GM19438 (cell line): Measurements from ENCODE around the gene SRGAP1.
A peak's percentile ranks its signal among the peaks of the same experiment; 100 is the strongest.

ENCODE experiments used
- ATAC-seq: cut with Tn5 transposase; IDR thresholded peaks from one replicate; pipeline ENCODE4 v1.9.1; 2021; ENCODE audit warnings: low read depth; ENCODE audit not compliant: unreplicated experiment

The SRGAP1 gene

GRCh38 chr12:63844391-63845341 lies at the start of gene SRGAP1:
Gene SRGAP1, plus strand, starts transcription at chr12:63844700. Its CDS starts 117 bp downstream, at chr12:63844817.
- ATAC-seq = peak; percentile 24

- no peak for ATAC-seq
These were observed 49.3 kb upstream of the SRGAP1 start for GRCh38 chr12:63795032-63795687.

DNA sequence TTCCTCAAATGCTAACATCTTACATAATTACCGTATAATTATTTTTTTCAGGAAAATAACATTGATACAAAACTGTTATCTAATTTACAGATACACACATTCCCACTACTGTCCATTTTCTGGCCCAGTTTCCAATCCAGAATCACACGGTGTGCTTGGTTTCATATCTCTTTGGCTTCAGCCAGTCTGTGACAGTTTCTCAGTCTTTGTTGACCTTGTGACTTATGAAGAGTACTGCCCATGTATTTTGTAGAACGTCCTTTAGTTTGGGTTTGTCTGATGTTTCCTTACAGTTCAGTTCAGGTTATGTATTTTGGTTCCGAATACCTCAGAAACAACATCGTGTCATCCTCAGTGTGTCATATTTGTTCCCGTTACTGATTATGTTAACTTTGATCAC lies 48.6 kb upstream of the SRGAP1 start:
- ATAC-seq = no peak

GRCh38 chr12:63802012-63802608 lies 42.4 kb upstream of the SRGAP1 start:
- ATAC-seq = no peak

GRCh38 chr12:63804746-63805145 lies 39.8 kb upstream of the SRGAP1 start:
- no peak for ATAC-seq

GRCh38 chr12:63805704-63806672 lies 38.5 kb upstream of the SRGAP1 start:
- ATAC-seq = no peak

- ATAC-seq = no peak
These were observed 35.9 kb upstream of the SRGAP1 start for GRCh38 chr12:63808631-63809030.

GRCh38 chr12:63809566-63809965 lies 34.9 kb upstream of the SRGAP1 start:
- no peak for ATAC-seq

- ATAC-seq = no peak
These were observed 33.2 kb upstream of the SRGAP1 start for GRCh38 chr12:63811334-63811733.

DNA sequence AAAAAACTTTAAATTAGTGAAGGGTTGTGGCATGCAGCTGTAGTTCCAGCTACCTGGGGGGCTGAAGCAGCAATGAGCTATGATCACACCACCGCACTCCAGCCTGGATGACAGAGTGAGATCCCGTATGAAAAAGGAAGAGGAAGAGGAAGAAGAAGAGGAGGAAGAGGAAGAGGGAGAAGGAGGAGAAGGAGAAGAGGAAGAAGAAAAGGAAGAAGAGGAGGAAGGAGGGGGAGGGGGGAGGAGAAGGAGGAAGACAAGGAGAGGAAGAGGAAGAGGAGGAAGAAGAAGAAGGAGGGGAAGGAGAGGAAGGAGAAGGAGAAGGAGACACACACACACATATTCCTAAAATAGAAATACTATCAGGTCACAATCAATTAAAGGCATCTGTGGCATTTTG lies 32.7 kb upstream of the SRGAP1 start:
- ATAC-seq = no peak

DNA sequence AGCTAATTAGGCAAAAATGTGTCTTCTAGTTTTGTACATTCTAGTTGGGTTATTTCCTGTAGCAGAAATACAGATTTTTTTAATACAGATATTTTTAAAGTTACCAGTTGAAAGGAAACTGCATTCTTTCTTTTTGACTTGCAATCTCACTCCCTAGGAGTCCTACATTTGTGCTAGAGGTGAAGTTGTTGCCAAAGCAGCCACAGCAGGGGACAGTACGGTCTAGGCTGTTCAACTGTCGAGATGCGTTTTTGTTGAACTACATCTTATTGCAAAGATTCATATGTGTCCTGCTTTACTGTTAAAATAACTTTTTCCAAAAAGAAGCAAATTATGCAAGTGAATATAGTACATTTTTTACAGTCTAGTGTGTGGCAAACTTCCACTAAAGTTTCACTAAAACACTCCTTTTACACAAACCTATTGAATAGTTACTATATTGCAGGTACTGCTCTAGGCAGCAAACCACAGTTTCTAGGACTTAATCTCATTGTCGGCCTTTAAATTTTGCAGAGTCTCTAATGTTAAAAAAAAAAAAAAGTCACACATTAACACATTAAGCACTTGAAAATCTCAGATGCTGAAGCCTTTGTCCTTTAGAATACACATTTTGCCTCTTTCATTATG lies 30.2 kb upstream of the SRGAP1 start:
- ATAC-seq = peak; percentile 49

DNA sequence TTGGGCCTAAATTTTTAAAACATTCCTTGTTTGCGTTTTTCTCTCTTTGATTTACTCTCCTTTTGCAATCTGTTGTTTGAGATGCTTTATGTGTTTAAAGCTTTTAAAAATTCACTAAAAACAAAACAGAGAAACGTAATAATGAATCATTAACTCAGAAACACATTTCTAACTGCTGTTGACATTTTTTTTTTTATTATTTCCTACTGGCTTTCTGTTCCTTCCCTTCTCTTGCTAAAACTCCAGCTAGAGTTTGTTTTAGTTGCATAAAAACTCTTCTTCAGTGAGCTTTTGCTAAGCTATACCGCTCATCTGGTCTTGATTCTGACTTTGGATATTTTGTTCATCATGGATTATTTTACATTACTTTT lies 29.0 kb upstream of the SRGAP1 start:
- no peak for ATAC-seq

- ATAC-seq = no peak
These were observed 28.5 kb upstream of the SRGAP1 start for GRCh38 chr12:63816031-63816430.

DNA sequence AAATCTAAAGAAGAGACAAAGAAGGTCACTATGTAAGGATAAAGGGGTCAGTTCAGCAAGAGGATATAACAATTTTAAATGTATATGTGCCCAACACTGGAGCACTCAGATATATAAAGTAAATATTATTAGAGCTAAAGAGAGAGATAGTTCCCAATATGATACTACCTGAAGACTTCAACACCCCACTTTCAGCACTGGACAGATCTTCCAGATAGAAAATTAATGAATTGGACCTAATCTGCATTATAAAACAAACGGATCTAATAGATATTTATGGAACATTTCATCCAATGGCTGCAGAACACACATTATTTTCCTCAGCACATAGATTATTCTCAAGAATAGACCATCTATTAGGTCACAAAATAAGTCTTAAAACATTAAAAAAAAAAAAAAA lies 24.1 kb upstream of the SRGAP1 start:
- ATAC-seq = no peak

DNA sequence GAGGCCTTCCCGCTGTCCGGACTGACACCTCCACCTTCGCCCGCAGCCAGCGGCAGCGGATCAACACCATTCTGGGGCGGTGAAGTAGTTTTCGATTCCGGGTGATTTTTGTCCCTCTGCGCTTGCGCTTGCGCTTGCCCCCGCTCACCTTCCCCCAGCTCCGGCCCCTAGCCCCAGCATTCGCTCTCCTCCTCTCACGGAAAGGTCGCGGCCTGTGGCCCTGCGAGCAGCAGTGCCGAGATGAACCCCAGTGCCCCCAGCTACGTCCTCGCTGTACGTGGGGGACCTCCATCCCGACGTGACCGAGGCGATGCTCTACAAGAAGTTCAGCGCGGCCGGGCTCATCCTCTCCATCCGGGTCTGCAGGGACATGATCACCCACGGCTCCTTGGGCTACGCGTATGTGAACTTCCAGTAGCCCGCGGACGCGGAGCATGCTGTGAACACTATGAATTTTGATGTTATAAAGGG lies 22.7 kb upstream of the SRGAP1 start:
- peak; percentile 55 for ATAC-seq

- ATAC-seq = no peak
These were observed 22.1 kb upstream of the SRGAP1 start for GRCh38 chr12:63822352-63822751.

GRCh38 chr12:63823040-63823439 lies 21.5 kb upstream of the SRGAP1 start:
- ATAC-seq = no peak

DNA sequence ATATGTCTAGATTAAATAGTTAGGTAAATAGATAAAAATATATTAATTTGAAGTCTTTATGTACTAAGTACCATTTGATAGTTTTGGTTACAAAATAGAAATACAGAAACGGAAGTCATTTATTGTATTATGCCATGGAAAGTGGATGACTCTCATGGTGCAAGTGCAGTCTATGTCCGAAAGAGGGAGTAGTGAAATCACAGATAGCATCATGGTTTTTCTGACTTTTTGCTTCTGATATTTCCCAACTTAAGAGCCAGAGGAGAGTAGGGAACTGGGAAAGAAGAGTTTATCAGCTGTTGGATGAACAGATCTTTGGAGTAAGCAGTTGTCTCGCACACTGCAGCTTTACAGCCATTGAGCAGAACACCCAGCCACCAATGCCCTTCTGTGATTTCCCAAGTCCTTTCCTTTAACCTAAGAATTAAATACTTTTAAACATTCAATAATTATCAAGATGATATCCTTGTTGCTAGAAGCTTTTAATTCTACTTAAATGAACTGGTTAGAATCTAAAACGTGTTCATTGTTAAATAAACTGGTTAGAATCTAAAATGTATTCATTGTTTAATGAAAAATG lies 18.4 kb upstream of the SRGAP1 start:
- peak; percentile 63 for ATAC-seq

DNA sequence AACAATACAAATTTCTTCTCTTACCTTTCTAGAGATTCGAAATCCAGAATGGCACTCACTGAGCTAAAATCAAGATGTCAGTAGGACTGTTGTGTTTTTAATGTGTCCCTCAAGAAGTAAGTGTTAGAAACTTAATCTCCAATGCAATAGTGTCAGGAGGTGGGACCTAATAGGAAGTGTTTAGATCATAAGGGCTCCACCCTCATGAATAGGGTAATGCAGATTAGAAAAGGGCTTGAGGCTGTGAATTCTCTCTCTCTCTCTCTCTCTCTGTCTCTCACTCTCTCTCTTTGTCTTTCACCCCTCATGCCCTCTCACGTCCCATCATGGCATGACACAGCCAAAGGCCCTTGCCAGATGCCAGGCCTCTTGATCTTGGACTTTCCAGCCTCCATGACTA lies 15.6 kb upstream of the SRGAP1 start:
- no peak for ATAC-seq
